Renal cortex interstitium (tissue), 15 donors: ENCODE measurements around the gene TAAR2. TPM values are rescaled to one million over a fixed set of nuclear protein-coding genes. Genes with fewer than 3 reads are reported as not detected.
A peak's percentile ranks its signal among the peaks of the same experiment; 100 is the strongest.
"Not testable (repeated sequence)": the region's sequence is repeated elsewhere in the genome, so short reads cannot be mapped to it uniquely, and the experiment has no call there.

Experiments
- DNase-seq, 11 donors: peaks; one replicate each; pipeline ENCODE4 v3.0.0-alpha.2; 2013; ENCODE audit warnings: low read depth in 9 of 11, low spot score in 4 of 11; ENCODE audit errors: extremely low read depth in 1 of 11
- long read RNA-seq, 16 experiments: transcript quantifications; one replicate each; lab custom pipeline, GENCODE V29; 2026
- polyA plus RNA-seq, 3 donors: library from polyadenylated mRNA; unstranded; fragments of 120-200 nt; gene quantifications; one replicate each; pipeline ENCODE4 v1.2.1, GENCODE V29; 2013; ENCODE audit not compliant: insufficient read length in 3 of 3

The TAAR2 gene
- not detected for polyA plus RNA-seq
- long read RNA-seq, donor 1 = 0 reads
- long read RNA-seq, donor 2 = 0 reads
- long read RNA-seq, donor 3 = 0 reads
- long read RNA-seq, donor 4 = 0 reads
- long read RNA-seq, donor 5 = 0 reads
- long read RNA-seq, donor 6 = 0 reads
- long read RNA-seq, donor 7 = 0 reads
- long read RNA-seq, donor 8 = 0 reads
- long read RNA-seq, donor 9 = 0 reads
- long read RNA-seq, donor 10 = 0 reads
- long read RNA-seq, donor 11 = 0 reads
- long read RNA-seq, donor 12 = 0 reads
- long read RNA-seq, donor 13 = 0 reads
- long read RNA-seq, donor 14 = 0 reads
- long read RNA-seq, donor 15 = 0 reads
- long read RNA-seq, donor 16 = 0 reads

- no peak for DNase-seq
Observed at GRCh38 chr6:132624175-132624574, at the start of gene TAAR2. Gene TAAR2 (minus strand): TSS chr6:132624275. CDS start chr6:132624275, 0 bp downstream.

- DNase-seq = no peak
Observed at GRCh38 chr6:132673376-132674094, 49.5 kb upstream of the TAAR2 start.

- DNase-seq = no peak
Observed at GRCh38 chr6:132671295-132671694, 47.2 kb upstream of the TAAR2 start.

GRCh38 chr6:132669690-132670291, 45.7 kb upstream of the TAAR2 start:
- DNase-seq = peak in 7 of 11 donors; percentile 2 to 29 (median 7)

- DNase-seq = no peak
Observed at GRCh38 chr6:132666118-132666517, 42.0 kb upstream of the TAAR2 start.

- no peak for DNase-seq
Observed at GRCh38 chr6:132664309-132665034, 40.4 kb upstream of the TAAR2 start.

- DNase-seq = no peak
Observed at GRCh38 chr6:132663661-132664060, 39.6 kb upstream of the TAAR2 start.

GRCh38 chr6:132661906-132662305, 37.8 kb upstream of the TAAR2 start:
- no peak for DNase-seq

- DNase-seq = no peak
Observed at GRCh38 chr6:132659082-132659481, 35.0 kb upstream of the TAAR2 start, which contains the start of gene TAAR1. Gene TAAR1 (minus strand): TSS chr6:132659182. CDS start chr6:132646003, 13,179 bp downstream.

- no peak for DNase-seq
Observed at GRCh38 chr6:132651062-132651461, 27.0 kb upstream of the TAAR2 start.

- DNase-seq = no peak
Observed at GRCh38 chr6:132650429-132650828, 26.4 kb upstream of the TAAR2 start.

GRCh38 chr6:132648828-132649227, 24.8 kb upstream of the TAAR2 start:
- no peak for DNase-seq

GRCh38 chr6:132648356-132648755, 24.3 kb upstream of the TAAR2 start:
- no peak for DNase-seq

- DNase-seq = no peak
Observed at GRCh38 chr6:132643547-132643946, 19.5 kb upstream of the TAAR2 start.

- not testable (repeated sequence) for DNase-seq
Observed at GRCh38 chr6:132637135-132637534, 13.1 kb upstream of the TAAR2 start.

- not testable (repeated sequence) for DNase-seq
Observed at GRCh38 chr6:132635906-132636305, 11.8 kb upstream of the TAAR2 start.

- not testable (repeated sequence) for DNase-seq
Observed at GRCh38 chr6:132635288-132635687, 11.2 kb upstream of the TAAR2 start.

- DNase-seq = no peak
Observed at GRCh38 chr6:132634796-132635195, 10.7 kb upstream of the TAAR2 start.

- no peak for DNase-seq
Observed at GRCh38 chr6:132633362-132633761, 9.3 kb upstream of the TAAR2 start.
